HG03159 (cell line): Measurements from ENCODE around the gene INHBB.
"Not testable (repeated sequence)": the region's sequence is repeated elsewhere in the genome, so short reads cannot be mapped to it uniquely, and the experiment has no call there.

Experiments
- ATAC-seq: cut with Tn5 transposase; IDR thresholded peaks from one replicate; pipeline ENCODE4 v1.9.1; 2021; ENCODE audit warnings: mild to moderate bottlenecking, moderate library complexity; ENCODE audit not compliant: unreplicated experiment

The INHBB gene

GRCh38 chr2:120376679-120377640, 31.0 kb downstream of the INHBB start:
- no peak for ATAC-seq

- ATAC-seq: no peak
Measured at GRCh38 chr2:120378605-120379004, 32.7 kb downstream of the INHBB start.

- no peak for ATAC-seq
Measured at GRCh38 chr2:120379916-120380893, 34.3 kb downstream of the INHBB start.

- no peak for ATAC-seq
Measured at GRCh38 chr2:120381192-120381591, 35.3 kb downstream of the INHBB start.

- ATAC-seq: no peak
Measured at GRCh38 chr2:120381661-120382060, 35.7 kb downstream of the INHBB start.

DNA sequence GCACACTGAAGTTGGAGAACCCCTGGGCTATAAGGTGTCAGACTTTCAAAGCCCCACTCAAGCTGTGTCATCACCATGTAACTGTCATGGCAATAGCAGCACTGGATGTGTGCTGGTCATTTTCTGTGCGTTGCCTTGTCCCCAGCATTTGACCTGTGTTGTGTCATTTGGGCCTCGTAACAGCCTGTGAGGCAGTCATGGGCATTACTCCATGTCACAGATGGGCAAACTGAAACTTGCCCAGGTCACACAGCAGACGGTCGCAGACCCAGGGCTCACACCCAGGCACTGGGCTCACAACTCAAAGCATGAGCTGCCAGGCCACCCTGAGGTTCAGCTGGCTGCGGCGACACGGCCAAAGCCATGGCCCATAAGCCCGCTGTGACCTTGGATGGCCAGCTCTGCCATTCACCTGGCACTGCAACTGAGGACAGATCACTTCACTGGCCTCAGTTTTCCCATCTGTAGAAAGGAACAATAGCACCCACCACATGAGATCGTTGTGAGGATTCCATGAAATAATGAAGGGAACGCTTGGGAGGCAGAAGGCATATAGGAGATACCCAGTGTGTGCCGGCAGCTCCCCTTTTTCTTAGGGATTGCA, 36.7 kb downstream of the INHBB start:
- no peak for ATAC-seq

DNA sequence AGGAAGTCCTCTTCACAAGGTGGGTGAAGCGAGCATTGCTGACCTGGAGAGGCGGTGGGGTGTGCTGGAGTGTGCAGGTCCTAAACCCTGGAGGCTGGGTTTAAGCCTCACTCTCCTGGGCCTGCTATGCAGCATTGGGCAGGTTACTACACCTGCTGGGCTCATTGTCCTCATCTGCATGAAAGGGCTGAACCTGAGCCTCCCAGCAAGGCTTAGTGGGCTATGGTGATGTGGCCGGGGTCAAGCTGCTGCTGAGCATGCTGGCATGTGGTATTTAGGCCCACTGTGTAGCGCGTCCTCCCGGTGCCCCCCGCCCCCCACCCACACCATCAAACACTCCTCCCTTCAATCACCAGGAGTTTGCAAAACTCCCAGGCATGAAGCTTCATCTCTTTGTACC, 37.3 kb downstream of the INHBB start:
- ATAC-seq: no peak

DNA sequence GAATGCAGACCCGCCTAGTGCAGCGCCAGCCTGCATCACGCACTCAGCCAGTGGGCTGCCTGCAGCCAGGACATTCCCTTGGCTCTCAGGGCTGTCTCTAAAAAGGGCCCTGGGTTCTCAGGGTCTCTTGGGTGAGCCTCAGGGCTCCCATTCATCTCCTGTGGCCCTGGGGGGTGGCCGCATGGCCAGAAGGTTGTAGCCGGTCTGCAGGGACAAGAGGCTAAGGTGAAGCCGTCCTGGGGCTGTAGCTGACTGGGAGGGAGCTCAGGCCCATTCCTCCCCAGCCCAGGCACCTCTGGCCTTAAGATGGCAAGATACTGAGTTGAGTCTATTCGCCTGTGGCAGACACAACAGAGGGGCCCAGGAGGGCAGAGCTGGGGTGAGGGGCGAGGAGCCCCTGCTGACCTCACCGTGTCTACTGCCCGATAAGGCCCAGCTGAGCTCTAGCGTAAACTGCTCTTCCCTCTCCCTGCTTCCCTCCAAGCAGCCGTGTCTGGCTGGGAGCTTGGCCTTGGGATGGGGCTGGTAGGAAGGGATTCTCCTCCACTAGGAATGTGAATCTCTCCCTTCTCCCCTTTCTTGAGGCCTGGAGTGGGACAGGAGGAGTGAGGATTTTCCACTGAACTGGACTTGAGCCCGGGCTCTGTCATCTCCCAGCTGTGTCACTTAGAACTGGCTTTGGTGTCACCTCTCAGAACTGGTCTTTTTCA, 37.9 kb downstream of the INHBB start:
- ATAC-seq: no peak

- ATAC-seq: no peak
Measured at GRCh38 chr2:120384486-120385354, 38.8 kb downstream of the INHBB start.

GRCh38 chr2:120385355-120386127, 39.6 kb downstream of the INHBB start:
- no peak for ATAC-seq

DNA sequence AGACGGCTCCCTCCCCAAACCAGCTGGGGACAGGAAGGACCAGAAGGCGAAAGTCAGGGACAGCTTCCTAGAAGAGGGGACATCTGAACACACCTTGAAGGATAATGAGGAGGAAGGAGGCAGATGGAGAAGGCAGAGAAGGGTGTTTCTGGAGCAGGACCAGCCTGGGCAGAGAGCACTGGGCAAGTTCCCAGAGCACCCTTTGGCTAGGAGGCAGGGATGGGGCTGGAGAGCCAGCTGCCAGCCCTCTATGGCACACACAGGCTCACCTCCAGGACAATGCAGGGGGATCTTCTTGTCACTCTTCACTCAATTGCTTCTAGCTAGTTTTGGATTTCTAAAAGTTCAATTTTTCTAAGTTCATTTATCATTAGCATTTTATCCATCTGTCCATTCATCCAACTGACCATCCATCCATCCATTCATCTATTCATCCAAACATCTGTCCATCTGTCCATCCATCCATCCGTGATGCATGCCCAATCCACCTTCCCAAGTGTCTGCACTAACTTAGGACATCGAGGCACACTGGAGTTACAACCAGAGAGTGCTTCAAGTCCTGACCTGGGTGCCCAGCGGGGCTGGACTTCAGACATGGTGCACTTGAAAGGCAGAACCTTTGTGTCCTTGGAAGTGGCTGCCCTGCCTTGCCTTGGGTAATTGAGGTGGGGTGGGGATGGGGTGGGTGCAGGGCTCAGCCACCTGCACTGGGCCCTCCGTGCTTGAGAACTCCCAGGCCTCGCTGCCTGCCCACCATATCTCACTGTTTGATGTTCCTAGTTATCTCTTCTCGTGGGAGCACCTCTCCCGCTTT, 42.5 kb downstream of the INHBB start:
- no peak for ATAC-seq

GRCh38 chr2:120389036-120389391, 43.1 kb downstream of the INHBB start:
- ATAC-seq: no peak

DNA sequence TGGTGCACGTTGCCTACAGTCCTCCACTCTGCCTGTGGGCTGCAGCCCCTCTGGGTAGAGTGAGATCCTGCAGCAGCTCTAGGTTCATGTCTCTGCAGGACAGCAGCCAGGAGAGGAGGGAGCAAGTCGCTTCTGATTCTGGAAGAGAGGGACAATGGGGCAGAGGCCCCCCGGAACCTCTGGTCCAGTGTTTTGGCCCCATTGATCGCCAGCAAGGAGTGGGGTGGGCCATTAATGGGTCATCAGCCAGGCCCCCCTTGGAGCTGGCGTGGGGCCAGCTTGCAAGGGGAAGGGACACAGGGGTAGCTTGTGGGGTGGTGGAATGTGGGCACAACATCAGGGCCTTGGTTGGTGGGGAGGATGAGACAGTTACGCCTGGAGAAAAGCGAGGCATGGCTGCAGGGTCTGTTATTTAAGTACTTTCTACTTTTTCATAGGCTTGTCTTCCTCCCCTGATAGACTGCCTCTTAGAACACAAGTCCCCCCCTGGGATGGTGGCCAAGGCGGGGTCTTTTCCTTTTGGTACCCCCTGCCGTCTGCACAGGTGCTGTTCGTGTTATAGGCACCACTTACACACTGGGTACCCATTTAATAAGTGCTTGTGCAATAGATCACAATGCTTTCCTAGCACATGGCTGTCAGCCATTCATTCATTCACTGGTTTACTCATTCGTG, 44.6 kb downstream of the INHBB start:
- ATAC-seq: no peak

- ATAC-seq: not testable (repeated sequence)
Measured at GRCh38 chr2:120391382-120391781, 45.4 kb downstream of the INHBB start.

DNA sequence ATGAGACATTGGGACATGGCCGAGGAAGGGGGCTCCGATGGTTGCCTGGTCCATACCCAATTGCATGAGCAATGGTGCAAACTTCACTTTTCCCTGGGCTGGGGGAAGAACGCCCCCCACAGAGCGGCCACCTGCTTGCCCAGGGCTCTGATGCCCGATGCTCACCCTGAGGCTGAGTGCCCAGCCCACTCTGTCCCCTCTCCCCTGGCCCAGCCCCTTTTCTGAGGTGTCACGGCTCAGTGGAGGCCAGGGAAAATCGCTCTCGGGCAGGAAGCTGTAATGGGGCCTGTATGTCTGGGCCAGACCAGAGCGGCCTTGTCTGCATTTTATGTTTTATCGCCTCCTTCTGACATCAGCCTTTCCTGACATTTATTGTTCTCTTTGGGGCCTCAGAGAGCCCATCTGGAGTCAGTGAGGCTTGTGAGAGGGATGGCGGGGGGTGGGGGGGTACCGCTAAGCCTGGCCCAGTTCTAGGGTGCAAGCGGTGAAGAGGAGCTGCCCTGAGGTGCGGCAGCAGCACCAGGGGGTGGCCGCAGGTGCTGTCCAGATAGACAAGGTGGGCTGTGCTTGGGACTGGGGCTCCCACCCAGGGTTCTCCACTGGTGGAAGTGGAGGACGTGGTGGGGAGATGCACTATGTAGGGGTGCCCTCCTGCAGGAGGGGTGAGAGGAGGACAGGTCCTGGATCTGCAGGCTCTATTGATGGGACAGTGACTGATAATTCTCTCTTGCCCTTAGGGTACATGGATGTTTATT, 46.2 kb downstream of the INHBB start:
- no peak for ATAC-seq

- ATAC-seq: no peak
Measured at GRCh38 chr2:120392923-120393322, 47.0 kb downstream of the INHBB start.

- no peak for ATAC-seq
Measured at GRCh38 chr2:120393456-120393855, 47.5 kb downstream of the INHBB start.
